Measurements from ENCODE around the gene MYH9. TPM values are rescaled to one million over a fixed set of nuclear protein-coding genes. Genes with fewer than 3 reads are reported as not detected.

Gene MYH9
- 1,000 to 10,000 TPM in 1 of 3 donors, 100 to 1,000 TPM in 2; 803 to 1,038 (median 808) TPM for total RNA-seq
- total RNA-seq (2013) = 287 TPM

GRCh38 chr22:36387959-36388726 is at the start of gene MYH9:
TSS of gene MYH9 (minus strand) at chr22:36387967. CDS start at chr22:36349236, 38,731 bp downstream.
- Histone ChIP-seq H3K27ac (ENCODE audit: low read length) (peak within 1 kb of the TSS; percentile 78), H3K4me1 (ENCODE audit: control insufficient read depth, insufficient read depth, low read length) (peaks cover 46% of the 10 kb centered on the region), H3K9me3 (ENCODE audit: control insufficient read depth, insufficient read depth, low read length) (no peaks in the 10 kb centered on the region), H3K27me3 (ENCODE audit: control insufficient read depth, insufficient read depth, low read length) (no peaks in the 10 kb centered on the region), H3K4me3 (ENCODE audit: low read length) (peak within 1 kb of the TSS; percentile 67), H3K36me3 (ENCODE audit: control insufficient read depth, insufficient read depth, low read length) (peaks cover 2% of the 10 kb centered on the region)
- 4% methylated on average over 43 of the region's 52 CpGs for WGBS (ENCODE audit: insufficient coverage)
- H3K4me1 Mint-ChIP-seq = peaks cover 37 to 43% of the 10 kb centered on the region in 2 donors
- peak within 1 kb of the TSS; percentile 97 for H3K27ac Mint-ChIP-seq
- peak; percentile 75 to 96 (median 87) for ATAC-seq
- TF ChIP-seq CTCF (IDR thresholded peaks at IDR 0.05) = no peak
- H3K9me3 Mint-ChIP-seq = no peaks in the 10 kb centered on the region
- H3K27me3 Mint-ChIP-seq (ENCODE audit: low read depth in 2 of 2) = no peaks in the 10 kb centered on the region
- peak within 1 kb of the TSS; percentile 96 for H3K4me3 Mint-ChIP-seq
- intact Hi-C loops (cut with micrococcal nuclease) = loop anchor here (5.0 kb wide), 2 partner anchors 64 to 84 kb away; no protein-coding TSS in a partner anchor
- peak; percentile 97 to 100 for DNase-seq
- no peaks in the 10 kb centered on the region for H3K36me3 Mint-ChIP-seq

- H3K4me3 ChIP-seq (ENCODE audit: low read length) = no peak overlapping the region
- intact Hi-C loops (cut with micrococcal nuclease) = loop anchor here (5.0 kb wide), 1 partner anchor 47 kb away; the partner anchor contains the start of gene TXN2
- peak overlapping the region; percentile 82 to 90 for H3K27ac Mint-ChIP-seq
Measured at GRCh38 chr22:36435516-36436415, 48.0 kb upstream of the MYH9 start.

More at GRCh38 chr22:36435516-36436415, 48.0 kb upstream of the MYH9 start:
- Histone ChIP-seq H3K9me3 (ENCODE audit: control insufficient read depth, insufficient read depth, low read length) (no peaks in the 10 kb centered on the region), H3K27ac (ENCODE audit: low read length) (peak overlapping the region; percentile 42), H3K4me1 (ENCODE audit: control insufficient read depth, insufficient read depth, low read length) (peaks cover 21% of the 10 kb centered on the region), H3K27me3 (ENCODE audit: control insufficient read depth, insufficient read depth, low read length) (no peaks in the 10 kb centered on the region), H3K36me3 (ENCODE audit: control insufficient read depth, insufficient read depth, low read length) (no peaks in the 10 kb centered on the region)
- 1% methylated on average over 16 of the region's 16 CpGs for WGBS (ENCODE audit: insufficient coverage)
- Mint-ChIP-seq H3K27me3 (ENCODE audit: low read depth in 2 of 2) (peaks cover 0 to 4% of the 10 kb centered on the region in 2 donors), H3K9me3 (no peaks in the 10 kb centered on the region), H3K4me1 (peaks cover 10 to 14% of the 10 kb centered on the region in 2 donors), H3K4me3 (peak overlapping the region; percentile 69), H3K36me3 (no peaks in the 10 kb centered on the region)
- TF ChIP-seq CTCF (IDR thresholded peaks at IDR 0.05) = no peak
- ATAC-seq = peak; percentile 91 to 97 (median 94)
- peak; percentile 66 to 93 for DNase-seq
